ENCODE measurements around the gene SMPD1. TPM values are rescaled to one million over a fixed set of nuclear protein-coding genes. Genes with fewer than 3 reads are reported as not detected.
A peak's percentile ranks its signal among the peaks of the same experiment; 100 is the strongest.

The SMPD1 gene
- total and polyA plus RNA-seq, 9 of the 15 experiments (the other 6 are each of a cell fraction or from before 2014, with no cell fraction given), result 0.90 to 9.9 (median 5.2) TPM

DNA sequence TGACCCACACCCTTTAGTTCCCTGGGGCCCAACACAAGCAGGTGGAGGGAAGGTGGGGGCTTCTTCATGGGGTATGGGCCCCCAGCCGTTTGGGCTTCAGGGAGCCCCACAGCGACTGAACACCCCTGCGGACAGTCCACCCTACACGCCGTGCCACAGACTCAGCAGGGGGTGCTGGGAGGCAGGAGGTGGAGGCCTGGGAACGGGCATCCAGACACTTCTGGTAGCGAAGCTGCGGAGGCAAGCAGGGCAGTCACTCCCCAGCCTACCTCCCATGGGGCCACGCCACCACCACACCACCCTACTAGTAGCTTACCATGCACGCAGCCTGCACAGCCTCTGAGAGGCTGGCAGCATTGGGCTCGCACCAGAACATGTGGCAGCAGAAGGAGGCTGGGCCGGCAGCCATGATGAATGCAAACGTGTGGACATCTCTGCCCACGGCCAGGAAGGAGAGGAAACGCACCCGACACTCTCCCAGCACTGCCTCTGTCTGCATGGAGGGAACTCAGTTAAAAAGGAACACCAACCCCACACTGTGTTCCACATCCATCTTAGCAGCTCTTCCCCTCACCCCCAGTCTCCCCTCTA lies 5.3 kb downstream of the SMPD1 start:
- Histone ChIP-seq H3K4me1 (replicated peaks in 1 of 2; ENCODE audit: control insufficient read depth in 2 of 2, insufficient read depth in 2 of 2, low read length in 2 of 2) (peaks cover 5 to 22% of the 10 kb centered on the region in 2 experiments), H3K36me3 (ENCODE audit: control insufficient read depth, insufficient read depth, low read length) (no peaks in the 10 kb centered on the region), H3K4me3 (no peak overlapping the region), H3K27ac (ENCODE audit: extremely low read depth, low read depth, low read length) (no peak overlapping the region), H2AFZ (ENCODE audit: low read depth, low read length) (no peak overlapping the region), H3K9me1 (ENCODE audit: control insufficient read depth, insufficient read depth, low read length) (no peaks in the 10 kb centered on the region), H3K79me2 (ENCODE audit: control insufficient read depth, insufficient read depth, low read length) (0 out of 3 replicates have a peak, but pooled peaks cover 1% of the 10 kb centered on the region), H3K9ac (ENCODE audit: insufficient read depth in 1 of 2, low read depth in 2 of 2, low read length in 2 of 2) (no peak overlapping the region), H3K9me3 (replicated peaks; ENCODE audit: control insufficient read depth, insufficient read depth, low read depth, low read length) (no peaks in the 10 kb centered on the region), H3K27me3 (ENCODE audit: control insufficient read depth in 2 of 2, insufficient read depth in 2 of 2, low read length in 2 of 2) (peaks cover 6 to 14% of the 10 kb centered on the region in 2 experiments; a peak in 4 of 5 replicates), H3K4me2 (ENCODE audit: insufficient read depth, low read length) (no peak overlapping the region), H4K20me1 (replicated peaks; ENCODE audit: control insufficient read depth, insufficient read depth, low read length) (no peaks in the 10 kb centered on the region)
- no peak for DNase-seq (ENCODE audit: extremely low read depth in 1 of 4, low spot score in 3 of 4)
- intact Hi-C loops (cut with micrococcal nuclease) (no loop called here), in situ Hi-C loops (cut with MboI) (no loop called here)
- CTCF ChIA-PET (ENCODE audit: low intra/inter-chr PET ratio), result no interaction called here
- POLR2A ChIA-PET, result interaction anchor here (0.7 to 0.8 kb wide), 2 partner anchors 16 to 607 kb away, joined by 3 read pairs; no protein-coding TSS in a partner anchor
- WGBS (ENCODE audit: insufficient coverage, low coverage, missing lambda C conversion rate), result 60% methylated on average over 14 of the region's 16 CpGs
- FAIRE-seq, result no peak
- TF ChIP-seq POLR2G (IDR thresholded peaks at IDR 0.05; ENCODE audit: low read depth, low read length), result peak; percentile 39; the same call in 1 of the 2 replicates
- TF ChIP-seq, protein P1, sequence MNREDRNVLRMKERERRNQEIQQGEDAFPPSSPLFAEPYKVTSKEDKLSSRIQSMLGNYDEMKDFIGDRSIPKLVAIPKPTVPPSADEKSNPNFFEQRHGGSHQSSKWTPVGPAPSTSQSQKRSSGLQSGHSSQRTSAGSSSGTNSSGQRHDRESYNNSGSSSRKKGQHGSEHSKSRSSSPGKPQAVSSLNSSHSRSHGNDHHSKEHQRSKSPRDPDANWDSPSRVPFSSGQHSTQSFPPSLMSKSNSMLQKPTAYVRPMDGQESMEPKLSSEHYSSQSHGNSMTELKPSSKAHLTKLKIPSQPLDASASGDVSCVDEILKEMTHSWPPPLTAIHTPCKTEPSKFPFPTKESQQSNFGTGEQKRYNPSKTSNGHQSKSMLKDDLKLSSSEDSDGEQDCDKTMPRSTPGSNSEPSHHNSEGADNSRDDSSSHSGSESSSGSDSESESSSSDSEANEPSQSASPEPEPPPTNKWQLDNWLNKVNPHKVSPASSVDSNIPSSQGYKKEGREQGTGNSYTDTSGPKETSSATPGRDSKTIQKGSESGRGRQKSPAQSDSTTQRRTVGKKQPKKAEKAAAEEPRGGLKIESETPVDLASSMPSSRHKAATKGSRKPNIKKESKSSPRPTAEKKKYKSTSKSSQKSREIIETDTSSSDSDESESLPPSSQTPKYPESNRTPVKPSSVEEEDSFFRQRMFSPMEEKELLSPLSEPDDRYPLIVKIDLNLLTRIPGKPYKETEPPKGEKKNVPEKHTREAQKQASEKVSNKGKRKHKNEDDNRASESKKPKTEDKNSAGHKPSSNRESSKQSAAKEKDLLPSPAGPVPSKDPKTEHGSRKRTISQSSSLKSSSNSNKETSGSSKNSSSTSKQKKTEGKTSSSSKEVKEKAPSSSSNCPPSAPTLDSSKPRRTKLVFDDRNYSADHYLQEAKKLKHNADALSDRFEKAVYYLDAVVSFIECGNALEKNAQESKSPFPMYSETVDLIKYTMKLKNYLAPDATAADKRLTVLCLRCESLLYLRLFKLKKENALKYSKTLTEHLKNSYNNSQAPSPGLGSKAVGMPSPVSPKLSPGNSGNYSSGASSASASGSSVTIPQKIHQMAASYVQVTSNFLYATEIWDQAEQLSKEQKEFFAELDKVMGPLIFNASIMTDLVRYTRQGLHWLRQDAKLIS (CRISPR knock-in tag; IDR thresholded peaks at IDR 0.05), result no peak
- no peak for ATAC-seq
- BruUV-seq (replicated peaks), result no TSS peak

Measured in K562 (cell line).